ENCODE measurements around the gene SIDT2.
A peak's percentile ranks its signal among the peaks of the same experiment; 100 is the strongest.
"Not testable (repeated sequence)": the region's sequence is repeated elsewhere in the genome, so short reads cannot be mapped to it uniquely, and the experiment has no call there.

Gene SIDT2

DNA sequence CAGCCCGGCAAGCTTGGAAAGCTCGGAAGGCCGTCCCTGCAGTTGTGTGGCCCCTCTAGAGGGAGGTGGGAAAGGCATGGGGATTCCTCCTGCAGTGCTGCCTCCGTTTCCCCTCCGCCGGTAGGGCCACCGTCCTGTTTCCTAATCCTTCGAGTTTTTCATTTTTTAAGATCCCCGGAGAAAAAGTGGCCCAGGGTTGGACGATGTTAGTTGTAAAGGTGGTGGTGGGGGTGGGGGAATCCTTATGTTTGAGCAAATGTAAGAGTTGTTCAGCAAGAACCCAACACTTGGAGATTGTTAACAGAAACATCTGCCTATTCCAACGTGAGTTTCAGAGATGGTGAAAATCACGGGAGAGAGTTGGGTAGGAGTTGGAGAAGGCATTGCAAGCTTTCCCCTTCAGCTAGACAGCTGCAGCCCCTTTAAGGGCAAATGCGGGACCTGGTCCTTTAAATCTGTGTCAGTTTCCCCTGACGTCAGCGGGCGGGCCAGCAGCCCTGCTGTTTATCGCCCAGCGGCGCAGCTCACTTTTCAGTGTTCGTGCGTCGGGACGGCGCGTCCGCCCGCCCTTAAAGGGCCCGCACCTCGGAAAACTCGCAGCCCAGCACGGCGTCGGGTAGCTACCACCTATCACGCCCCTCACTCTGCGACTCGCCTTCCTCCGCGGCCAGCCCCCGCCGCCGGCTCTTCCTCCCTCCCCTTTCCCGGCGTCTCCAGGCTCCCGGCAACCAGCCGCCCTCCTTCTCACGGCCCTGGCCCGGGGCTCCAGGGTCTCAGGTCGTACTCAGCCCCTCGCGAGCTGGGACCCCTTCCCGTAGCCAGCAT is at the start of gene SIDT2:
Gene SIDT2, plus strand, starts transcription at position 534 of the 825 bp plus-strand sequence. CDS start 521 bp downstream, outside the sequence.
- peak; percentile 99 for DNase-seq

- DNase-seq: not testable (repeated sequence)
These were observed 48.1 kb upstream of the SIDT2 start for GRCh38 chr11:117130396-117130795.

GRCh38 chr11:117130879-117131278 is 47.7 kb upstream of the SIDT2 start:
- no peak for DNase-seq

GRCh38 chr11:117134431-117134830 is 44.1 kb upstream of the SIDT2 start:
- DNase-seq: no peak

DNA sequence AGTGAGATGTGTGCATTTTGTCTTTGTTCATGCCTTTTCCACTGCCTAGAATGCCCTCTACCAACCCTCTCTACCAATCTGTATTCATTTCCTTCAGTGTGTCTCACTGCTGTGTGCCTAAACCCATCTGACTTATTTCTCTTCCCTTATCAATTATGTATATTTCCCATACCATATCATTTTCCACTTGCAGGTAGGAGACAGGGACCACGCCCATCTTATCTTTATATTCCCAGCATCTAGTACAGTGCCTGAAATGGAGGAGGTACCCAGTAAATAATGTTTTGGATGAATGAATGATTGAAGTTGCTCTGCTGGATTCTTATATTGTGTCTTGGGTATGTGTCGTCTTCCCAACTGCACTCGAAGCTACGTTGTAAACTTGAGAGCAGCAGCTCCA is 43.6 kb upstream of the SIDT2 start:
- not testable (repeated sequence) for DNase-seq

- not testable (repeated sequence) for DNase-seq
These were observed 41.1 kb upstream of the SIDT2 start for GRCh38 chr11:117137223-117138086.

GRCh38 chr11:117143390-117143789 is 35.2 kb upstream of the SIDT2 start:
- peak; percentile 87 for DNase-seq

DNA sequence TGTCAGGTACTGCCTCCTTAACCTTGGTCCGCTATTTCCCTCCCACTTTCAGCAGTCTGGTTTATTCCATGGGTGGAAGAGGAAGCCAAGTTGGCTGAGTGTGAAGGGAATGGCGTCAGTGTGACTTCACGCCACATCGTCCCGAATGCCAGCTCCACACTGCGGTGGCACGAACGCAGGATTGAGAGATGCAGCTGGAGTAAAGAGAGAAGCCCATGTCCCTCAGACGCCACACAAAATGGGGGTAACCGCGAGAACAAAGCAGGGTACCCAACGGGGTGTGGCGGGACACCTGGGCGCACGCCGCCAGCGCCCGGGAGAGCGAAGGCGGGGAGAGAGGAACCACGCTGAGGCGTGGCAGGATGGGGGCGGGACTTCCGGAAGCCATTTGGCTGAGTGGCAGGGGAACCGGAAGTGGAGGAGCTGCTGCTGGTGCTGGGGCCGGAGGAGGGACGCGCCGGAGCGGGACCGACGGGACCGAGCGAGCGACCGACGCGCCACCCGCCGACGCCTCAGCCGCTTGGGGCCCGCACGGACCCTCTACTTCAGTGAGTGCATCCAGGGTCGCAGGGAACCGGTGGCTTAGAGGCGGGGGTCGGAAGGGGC is 34.6 kb upstream of the SIDT2 start, which contains the start of gene PAFAH1B2:
Gene PAFAH1B2, plus strand, starts transcription at position 417 of the 606 bp plus-strand sequence. CDS start 8,161 bp downstream, outside the sequence.
- peak; percentile 99 for DNase-seq

DNA sequence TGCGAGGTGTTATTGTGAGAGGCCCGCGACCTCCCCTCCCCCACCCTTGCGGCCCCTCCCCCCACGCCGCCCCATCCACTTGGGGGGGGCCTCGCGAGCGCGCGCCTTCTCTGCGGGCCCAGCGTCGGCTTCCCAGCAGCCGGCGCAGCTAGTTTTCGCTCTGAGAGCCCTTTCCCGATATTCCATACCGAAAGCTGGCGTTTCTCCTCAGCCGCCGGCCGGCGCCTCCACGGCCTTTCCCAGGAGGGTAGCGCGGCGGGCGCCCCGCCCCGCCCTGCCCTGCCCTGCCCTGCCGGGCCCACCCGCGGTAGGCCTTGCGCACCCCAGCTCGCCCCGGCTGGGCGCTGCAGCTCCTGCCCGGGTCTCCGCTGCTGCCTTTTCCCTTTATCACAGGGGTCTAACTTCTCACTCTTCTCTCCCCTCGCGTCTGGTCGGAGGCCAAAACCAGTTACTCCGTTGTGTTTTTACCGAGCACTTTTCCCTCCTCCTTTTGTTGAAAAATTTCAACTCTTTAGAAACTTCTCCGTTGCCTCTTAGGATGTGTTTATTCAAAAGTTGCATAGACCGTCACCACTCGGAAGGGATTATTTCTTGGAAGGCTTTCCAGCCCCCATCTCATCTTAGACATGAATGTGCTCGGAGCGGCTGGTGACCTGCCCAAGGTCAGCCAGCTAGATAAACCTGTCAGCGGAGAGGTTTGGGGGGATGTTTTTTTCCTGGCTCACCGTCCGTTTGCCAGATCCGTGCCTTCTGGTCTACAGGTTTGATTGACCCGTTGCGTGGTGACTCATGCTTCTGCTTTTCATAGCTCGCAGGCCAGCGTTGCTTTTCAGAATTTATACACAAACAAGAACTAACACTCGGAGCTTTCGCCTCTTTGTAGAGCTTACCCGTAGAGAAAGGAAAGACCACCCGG is 33.8 kb upstream of the SIDT2 start:
- peak; percentile 81 for DNase-seq

DNA sequence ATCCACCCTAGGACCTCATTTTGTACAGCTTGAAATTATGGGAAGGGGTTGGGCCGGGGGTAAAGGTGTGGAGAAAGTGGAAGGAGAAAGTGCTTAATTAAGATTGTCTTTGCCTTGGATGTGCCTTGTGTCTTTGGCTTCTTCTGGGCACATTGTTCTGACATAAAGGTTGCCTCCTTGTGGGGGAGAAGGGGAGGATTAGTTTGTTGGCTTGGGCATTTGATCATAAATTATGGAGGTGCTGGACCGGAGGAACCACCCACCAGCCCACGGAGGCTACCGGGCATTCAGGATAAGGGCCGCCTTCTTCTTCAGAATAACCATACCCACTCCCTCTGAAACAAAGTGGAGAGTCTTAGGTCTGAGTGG is 33.2 kb upstream of the SIDT2 start:
- DNase-seq: peak; percentile 59

GRCh38 chr11:117146521-117146920 is 32.0 kb upstream of the SIDT2 start:
- no peak for DNase-seq

- no peak for DNase-seq
These were observed 26.5 kb upstream of the SIDT2 start for GRCh38 chr11:117152066-117152465.

DNA sequence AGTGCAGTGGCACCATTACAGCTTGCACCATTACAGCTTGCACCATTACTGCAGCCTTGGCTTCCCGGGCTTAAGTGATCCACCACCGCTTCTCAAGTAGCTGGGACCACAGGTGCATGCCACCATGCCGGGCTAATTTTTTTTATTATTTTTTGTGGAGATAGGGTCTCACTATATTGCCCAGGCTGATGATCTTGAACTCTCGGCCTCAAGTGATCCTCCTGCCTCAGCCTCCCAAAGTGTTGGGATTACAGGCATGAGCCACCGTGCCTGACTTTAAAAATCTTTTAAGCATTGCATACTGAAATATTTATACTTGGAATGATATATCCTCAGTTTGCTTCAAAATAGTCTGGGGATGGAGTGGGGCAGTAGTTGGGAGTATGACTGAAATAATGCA is 24.1 kb upstream of the SIDT2 start:
- DNase-seq: no peak

DNA sequence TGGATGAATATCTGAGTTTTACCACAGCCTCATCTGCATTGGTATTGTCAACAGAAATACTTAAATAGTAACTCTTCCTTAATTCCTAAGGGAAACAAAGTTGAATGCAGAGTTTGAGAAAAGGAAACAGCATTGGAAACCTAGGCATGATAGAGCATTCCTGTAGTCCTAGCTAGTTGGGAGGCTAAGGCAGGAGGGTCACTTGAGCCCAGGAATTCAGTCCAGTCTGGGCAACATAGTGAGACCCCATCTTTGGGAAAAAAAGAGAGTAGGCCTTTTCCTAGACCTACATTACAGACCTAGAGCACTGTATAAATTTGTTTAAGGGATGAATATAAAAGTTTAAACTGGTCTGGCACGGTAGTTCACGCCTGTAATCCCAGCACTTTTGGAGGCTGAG is 21.0 kb upstream of the SIDT2 start:
- no peak for DNase-seq

- DNase-seq: no peak
These were observed 18.7 kb upstream of the SIDT2 start for GRCh38 chr11:117159892-117160291.

DNA sequence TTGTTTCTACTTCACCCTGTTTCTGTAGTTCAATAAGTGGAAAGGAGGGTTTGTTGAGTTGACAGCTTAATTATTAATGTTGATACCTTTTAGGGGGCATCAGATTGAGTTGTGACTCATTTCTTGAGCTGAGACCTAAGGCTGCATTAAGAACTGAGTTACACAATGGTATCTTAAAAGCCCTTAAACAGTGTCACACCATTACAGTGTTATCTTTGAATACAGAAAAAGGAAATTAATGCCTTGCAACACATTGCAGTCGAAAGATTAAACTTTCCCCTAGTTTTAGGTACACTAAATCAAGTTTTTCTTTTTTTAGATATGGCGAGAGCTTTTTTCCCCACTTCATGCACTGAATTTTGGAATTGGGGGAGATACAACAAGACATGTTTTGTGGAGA is 17.7 kb upstream of the SIDT2 start:
- no peak for DNase-seq

DNA sequence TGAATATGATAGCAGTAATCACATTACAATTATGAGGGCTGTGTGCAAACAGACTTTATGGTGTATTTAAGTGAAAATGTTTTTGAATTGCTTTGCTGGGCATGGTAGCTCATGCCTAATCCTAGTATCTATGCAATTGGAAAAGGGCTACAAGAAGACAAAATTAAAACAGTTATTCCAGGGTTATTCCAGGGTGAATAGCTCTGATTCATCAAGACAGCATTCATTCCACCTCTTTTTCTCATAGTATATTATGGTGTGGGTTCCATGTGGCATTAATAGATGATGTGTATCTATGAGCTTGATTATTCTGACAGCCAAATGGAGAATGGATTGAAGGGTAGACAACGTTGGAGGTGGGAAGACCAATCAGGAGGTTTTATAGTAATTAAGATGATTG is 12.1 kb upstream of the SIDT2 start:
- DNase-seq: no peak

DNA sequence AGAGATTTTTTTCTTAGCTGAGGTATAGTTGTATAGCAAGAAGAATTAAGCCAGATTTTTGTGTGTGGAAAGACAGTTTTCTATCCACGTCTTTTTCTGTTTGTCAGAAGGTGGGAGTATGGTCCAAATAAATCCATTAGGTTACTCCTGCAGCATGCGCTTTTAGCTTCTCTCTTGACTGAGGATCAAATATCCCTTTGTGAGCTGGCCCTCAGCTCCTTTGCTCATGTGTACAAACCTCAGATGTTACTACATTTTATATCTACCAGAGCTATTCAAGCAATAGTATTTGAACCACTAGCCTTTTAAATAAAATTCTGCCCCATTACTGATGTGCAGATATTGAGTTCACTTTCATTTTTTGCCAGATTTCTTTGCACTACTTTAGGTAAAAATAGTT is 8.8 kb upstream of the SIDT2 start:
- DNase-seq: no peak

DNA sequence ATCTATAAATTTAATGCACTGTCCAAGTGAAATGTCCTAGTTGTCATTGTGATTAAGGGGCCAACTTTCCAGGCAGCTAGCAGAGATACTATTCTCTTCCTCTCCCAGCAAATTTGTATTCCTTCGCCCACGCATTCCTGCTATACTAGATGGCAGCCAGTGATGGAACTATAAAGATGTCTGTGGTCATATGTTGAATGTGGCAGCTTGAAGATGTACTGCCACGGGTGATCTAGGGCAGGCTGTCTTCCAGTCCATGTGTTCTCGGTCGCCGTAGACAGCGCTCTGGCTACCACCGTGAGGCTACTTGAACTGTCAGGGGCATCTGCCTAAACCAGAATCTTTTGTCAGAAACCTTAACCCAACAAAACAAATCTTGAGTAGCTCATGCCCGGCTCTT is 8.3 kb upstream of the SIDT2 start:
- no peak for DNase-seq

DNA sequence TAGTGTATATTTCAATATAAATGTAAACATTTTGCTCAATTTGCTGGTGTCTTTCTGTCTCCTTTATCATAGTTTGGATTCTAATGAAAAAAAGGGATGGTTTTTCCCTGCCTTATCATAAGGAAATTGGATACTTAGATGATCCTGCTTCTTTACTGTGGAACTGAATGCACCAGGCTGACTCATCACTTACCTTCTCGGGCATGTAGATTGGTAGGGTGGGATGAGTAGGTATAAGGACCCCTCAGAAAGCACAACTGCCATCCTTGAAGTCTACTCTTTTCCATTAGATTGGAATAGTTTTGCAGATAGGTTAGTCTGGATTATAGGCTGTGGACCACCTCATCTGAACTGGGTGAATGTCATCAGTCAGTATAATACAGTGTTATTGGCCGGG is 7.5 kb upstream of the SIDT2 start:
- DNase-seq: no peak

DNA sequence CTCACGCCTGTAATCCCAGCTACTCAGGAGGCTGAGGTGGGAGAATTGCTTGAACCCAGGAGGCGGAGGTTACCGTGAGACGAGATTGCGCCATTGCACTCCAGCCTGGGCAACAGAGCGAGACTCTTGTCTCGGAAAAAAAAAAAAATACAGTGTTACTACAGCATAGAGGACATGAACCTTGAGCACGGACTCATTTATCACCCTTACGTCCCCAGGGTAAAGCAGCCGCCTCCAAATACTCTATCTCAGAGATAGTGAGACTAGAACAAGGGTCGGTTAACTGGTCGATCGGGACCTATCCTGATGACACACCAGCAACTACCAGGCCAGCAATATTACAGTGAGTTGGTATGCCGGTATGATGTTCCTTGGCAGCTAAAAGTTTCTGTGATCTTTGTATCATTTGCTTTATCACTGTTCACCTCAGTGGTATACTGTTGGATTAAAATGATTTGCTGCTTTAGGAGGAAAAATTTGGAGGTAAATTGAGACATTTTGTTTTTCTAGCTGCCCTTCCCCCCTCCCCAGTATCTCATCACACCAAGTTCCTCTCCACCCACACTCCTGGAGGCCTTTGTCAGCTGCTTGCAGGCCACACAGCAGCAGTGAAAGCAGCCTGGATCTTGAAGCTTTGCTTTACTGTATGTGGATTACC is 7.0 kb upstream of the SIDT2 start:
- no peak for DNase-seq
